GM21390 (cell line): ENCODE data around the gene NAT16.
"Not testable (repeated sequence)": the region's sequence is repeated elsewhere in the genome, so short reads cannot be mapped to it uniquely, and the experiment has no call there.

Source experiments
- ATAC-seq: cut with Tn5 transposase; IDR thresholded peaks from one replicate; pipeline ENCODE4 v1.9.1; 2021; ENCODE audit not compliant: unreplicated experiment

Gene NAT16

GRCh38 chr7:101129603-101130117 lies 50.4 kb downstream of the NAT16 start:
- no peak for ATAC-seq

GRCh38 chr7:101128040-101128834 lies 51.9 kb downstream of the NAT16 start:
- no peak for ATAC-seq

- ATAC-seq: no peak
Measured at GRCh38 chr7:101127460-101128039, 52.5 kb downstream of the NAT16 start.

GRCh38 chr7:101126651-101127459 lies 53.2 kb downstream of the NAT16 start, which contains the start of gene SERPINE1:
Gene SERPINE1, plus strand, starts transcription at chr7:101127104. Its CDS starts 1,290 bp downstream, at chr7:101128394.
- ATAC-seq: no peak

- ATAC-seq: peak; percentile 55
Measured at GRCh38 chr7:101125989-101126650, 54.0 kb downstream of the NAT16 start.

- ATAC-seq: no peak
Measured at GRCh38 chr7:101124376-101125056, 55.6 kb downstream of the NAT16 start.

- no peak for ATAC-seq
Measured at GRCh38 chr7:101123703-101124068, 56.4 kb downstream of the NAT16 start.

GRCh38 chr7:101122933-101123702 lies 57.0 kb downstream of the NAT16 start:
- ATAC-seq: no peak

- ATAC-seq: no peak
Measured at GRCh38 chr7:101121991-101122932, 57.8 kb downstream of the NAT16 start.

- ATAC-seq: not testable (repeated sequence)
Measured at GRCh38 chr7:101121631-101121990, 58.5 kb downstream of the NAT16 start.
